Uterus (tissue), 2 donors: ENCODE results near the gene MAP7D1.

ENCODE experiments used
- CTCF ChIP-seq, 4 experiments: fragments of 200-600 bp in 2 of 4; fragments of 450-650 bp in 2 of 4; sonication (generic) in 2 of 4; IDR thresholded peaks; one replicate each; pipeline ENCODE4 v1.5.1; 2016 to 2019; ENCODE audit warnings: antibody characterized with exemption in 4 of 4, mild to moderate bottlenecking in 2 of 4, moderate library complexity in 1 of 4
- POLR2A ChIP-seq, 2 donors: fragments of 450-650 bp; IDR thresholded peaks; one replicate each; pipeline ENCODE4 v1.6.1; 2016; ENCODE audit warnings: antibody characterized with exemption in 2 of 2, mild to moderate bottlenecking in 1 of 2, moderate library complexity in 1 of 2

DNA sequence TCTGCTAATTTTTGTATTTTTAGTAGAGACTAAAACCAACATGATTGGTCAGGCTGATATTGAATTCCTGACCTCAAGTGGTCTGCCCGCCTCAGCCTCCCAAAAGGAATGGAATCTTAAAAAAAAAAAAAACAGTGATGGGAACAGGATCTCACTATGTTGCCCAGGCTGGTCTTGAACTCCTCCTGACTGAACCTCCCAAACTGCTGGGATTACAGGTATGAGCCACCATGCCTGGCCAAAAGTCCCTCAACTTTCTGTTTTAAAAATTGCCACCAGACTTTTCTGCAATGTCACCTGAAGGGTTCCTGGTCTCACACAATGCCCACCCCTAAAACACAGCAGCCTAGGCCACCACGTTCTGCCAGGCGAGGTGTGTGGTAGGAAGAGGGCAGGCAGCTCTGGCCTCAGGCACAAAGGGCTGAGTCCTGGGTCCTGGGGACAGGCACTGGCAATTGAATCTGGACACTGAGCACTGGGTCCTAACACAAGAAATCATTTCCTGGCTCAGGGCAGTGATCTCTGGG is 47.1 kb downstream of the MAP7D1 start:
- no peak for TF ChIP-seq CTCF (IDR thresholded peaks at IDR 0.05)
- TF ChIP-seq POLR2A (IDR thresholded peaks at IDR 0.05), result no peak
